ENCODE results near the gene TMEM132A.

TMEM132A gene

GRCh38 chr11:60985991-60986915, 62.0 kb downstream of the TMEM132A start:
- peak; percentile 68 for DNase-seq (ENCODE audit: low read depth)
- no peak overlapping the region for H3K4me3 ChIP-seq (ENCODE audit: low read depth, low read length)
- TF ChIP-seq, protein P1, sequence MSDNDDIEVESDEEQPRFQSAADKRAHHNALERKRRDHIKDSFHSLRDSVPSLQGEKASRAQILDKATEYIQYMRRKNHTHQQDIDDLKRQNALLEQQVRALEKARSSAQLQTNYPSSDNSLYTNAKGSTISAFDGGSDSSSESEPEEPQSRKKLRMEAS (IDR thresholded peaks at IDR 0.05; ENCODE audit: low read depth, low read length) = no peak
- TF ChIP-seq MYC (IDR thresholded peaks at IDR 0.05; ENCODE audit: low read depth, low read length) (no peak), POLR2A (IDR thresholded peaks at IDR 0.05; ENCODE audit: extremely low read depth, insufficient read length) (no peak)
- TF ChIP-seq, protein P2, sequence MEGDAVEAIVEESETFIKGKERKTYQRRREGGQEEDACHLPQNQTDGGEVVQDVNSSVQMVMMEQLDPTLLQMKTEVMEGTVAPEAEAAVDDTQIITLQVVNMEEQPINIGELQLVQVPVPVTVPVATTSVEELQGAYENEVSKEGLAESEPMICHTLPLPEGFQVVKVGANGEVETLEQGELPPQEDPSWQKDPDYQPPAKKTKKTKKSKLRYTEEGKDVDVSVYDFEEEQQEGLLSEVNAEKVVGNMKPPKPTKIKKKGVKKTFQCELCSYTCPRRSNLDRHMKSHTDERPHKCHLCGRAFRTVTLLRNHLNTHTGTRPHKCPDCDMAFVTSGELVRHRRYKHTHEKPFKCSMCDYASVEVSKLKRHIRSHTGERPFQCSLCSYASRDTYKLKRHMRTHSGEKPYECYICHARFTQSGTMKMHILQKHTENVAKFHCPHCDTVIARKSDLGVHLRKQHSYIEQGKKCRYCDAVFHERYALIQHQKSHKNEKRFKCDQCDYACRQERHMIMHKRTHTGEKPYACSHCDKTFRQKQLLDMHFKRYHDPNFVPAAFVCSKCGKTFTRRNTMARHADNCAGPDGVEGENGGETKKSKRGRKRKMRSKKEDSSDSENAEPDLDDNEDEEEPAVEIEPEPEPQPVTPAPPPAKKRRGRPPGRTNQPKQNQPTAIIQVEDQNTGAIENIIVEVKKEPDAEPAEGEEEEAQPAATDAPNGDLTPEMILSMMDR (IDR thresholded peaks at IDR 0.05; ENCODE audit: low read depth, low read length) = no peak

All from NB4 (cell line).